GM12878 (cell line): Measurements from ENCODE around the gene UNCX. TPM values are rescaled to one million over a fixed set of nuclear protein-coding genes. Genes with fewer than 3 reads are reported as not detected.
"Not testable (repeated sequence)": the region's sequence is repeated elsewhere in the genome, so short reads cannot be mapped to it uniquely, and the experiment has no call there.

Source experiments
- ATAC-seq: fragments of 200-7000 bp; cut with Tn5 transposase; 3 replicates; pipeline ENCODE4 v1.9.1; 2020; ENCODE audit warnings: mild to moderate bottlenecking, moderate library complexity
- BruUV-seq: library from RNA; stranded (reverse); fragments of 400-500 nt; replicated peaks from 2 replicates; lab custom pipeline; 2021; lab: Mats Ljungman, UMichigan
- CTCF ChIA-PET: fragments of 300-600 bp; sonication (Branson Sonifier 250); formaldehyde crosslinking; extraction: SDS; loops from one replicate; lab custom pipeline; 2021; ENCODE audit warnings: inconsistent platforms; lab: Yijun Ruan, JAX
- POLR2A ChIA-PET: fragments of 350-600 bp; formaldehyde crosslinking; extraction: SDS; loops from one replicate; lab custom pipeline; 2021; ENCODE audit warnings: inconsistent platforms; lab: Charles Lee
- RAD21 ChIA-PET: fragments of 300-600 bp; sonication (Branson Sonifier 250); formaldehyde crosslinking; loops from one replicate; lab custom pipeline; 2023; ENCODE audit warnings: antibody characterized with exemption; ENCODE audit not compliant: unreplicated experiment; lab: Charles Lee
- SMC1A ChIA-PET: fragments of 300-600 bp; sonication (Branson Sonifier 250); formaldehyde crosslinking; loops from one replicate; lab custom pipeline; 2023; ENCODE audit not compliant: unreplicated experiment, uncharacterized antibody; lab: Charles Lee
- DNase-seq: peaks from one replicate; pipeline ENCODE4 v3.0.0-alpha.2; 2011; ENCODE audit warnings: low read depth, low spot score
- FAIRE-seq: peaks from 3 replicates; lab custom pipeline; 2011; peaks lifted over from hg19 to GRCh38; lab: Jason Lieb, UNC
- H2AFZ ChIP-seq: 2 replicates; pipeline ENCODE4 v1.6.0; 2011; ENCODE audit warnings: low read depth, low read length, control low read depth; ENCODE audit not compliant: control insufficient read depth
- H3K27ac ChIP-seq: 2 replicates; pipeline ENCODE4 v1.5.1; 2011; ENCODE audit warnings: control low read depth; ENCODE audit not compliant: control insufficient read depth, insufficient read depth
- H3K27me3 ChIP-seq, 2 experiments: replicated peaks in 1 of 2; 2 replicates each; pipeline versions ENCODE4 v1.6.0 to v1.6.1; 2011; ENCODE audit warnings: low read length in 1 of 2; ENCODE audit not compliant: control insufficient read depth in 2 of 2, insufficient read depth in 2 of 2
- H3K36me3 ChIP-seq, 2 experiments: 2 replicates each; pipeline ENCODE4 v1.5.1; 2011; ENCODE audit warnings: low read length in 1 of 2; ENCODE audit not compliant: control insufficient read depth in 2 of 2, insufficient read depth in 2 of 2
- H3K4me1 ChIP-seq: 2 replicates; pipeline ENCODE4 v1.6.1; 2011; ENCODE audit warnings: mild to moderate bottlenecking, low read length, moderate library complexity, mixed read lengths; ENCODE audit not compliant: control insufficient read depth, insufficient read depth
- H3K4me2 ChIP-seq: 2 replicates; pipeline ENCODE4 v1.6.0; 2011; ENCODE audit warnings: control low read depth; ENCODE audit not compliant: control insufficient read depth, insufficient read depth
- H3K4me3 ChIP-seq: fragments of 200-600 bp; sonication (generic); 2 replicates; pipeline ENCODE4 v1.5.1; 2016
- H3K79me2 ChIP-seq: 2 replicates; pipeline ENCODE4 v1.6.0; 2011; ENCODE audit warnings: low read length; ENCODE audit not compliant: control insufficient read depth, insufficient read depth
- H3K9ac ChIP-seq: 2 replicates; pipeline ENCODE4 v1.8.0; 2011; ENCODE audit warnings: low read length, control low read depth, mixed read lengths; ENCODE audit not compliant: control insufficient read depth, insufficient read depth
- H3K9me3 ChIP-seq: replicated peaks from 3 replicates; pipeline ENCODE4 v1.5.1; 2011; ENCODE audit warnings: mild to moderate bottlenecking, low read length; ENCODE audit not compliant: control insufficient read depth, insufficient read depth
- H4K20me1 ChIP-seq: 2 replicates; pipeline ENCODE4 v1.6.0; 2011; ENCODE audit not compliant: control insufficient read depth, insufficient read depth
- CTCF ChIP-seq, 3 experiments: IDR thresholded peaks in 2 of 3; conservative IDR thresholded peaks in 1 of 3; 2 replicates each; pipeline ENCODE4 v1.5.1; 2011; ENCODE audit warnings: low read depth in 3 of 3, low read length in 3 of 3, mild to moderate bottlenecking in 3 of 3, control low read depth in 2 of 3, moderate library complexity in 2 of 3, inconsistent platforms in 1 of 3, mixed read lengths in 1 of 3; ENCODE audit not compliant: control insufficient read depth in 2 of 3, insufficient read depth in 1 of 3; ENCODE audit errors: extremely low read depth in 1 of 3
- TCF3 ChIP-seq: IDR thresholded peaks from 2 replicates; pipeline ENCODE4 v1.6.1; 2012; ENCODE audit warnings: low read depth, mild to moderate bottlenecking, low read length, borderline replicate concordance; ENCODE audit not compliant: insufficient read depth
- WGBS: methylation state at CpG from one replicate; pipeline ENCODE4 v1.1.6; 2016; ENCODE audit warnings: low lambda C conversion rate; ENCODE audit not compliant: insufficient replicate concordance, insufficient coverage; ENCODE audit errors: missing lambda C conversion rate; 5-methylcytosine and 5-hydroxymethylcytosine counted together
- in situ Hi-C: fragments of 300-500 bp; cut with MboI; formaldehyde crosslinking; loops from 9 replicates; pipeline ENCODE4 v1.14.3; 2018; ENCODE audit warnings: mixed read lengths
- intact Hi-C: fragments of 100-400 bp; cut with micrococcal nuclease; formaldehyde crosslinking; loops from one replicate; pipeline ENCODE4 v1.14.2; 2022; ENCODE audit not compliant: unreplicated experiment
- polyA plus RNA-seq, 11 experiments: library from polyadenylated mRNA; depleted of rRNA in 4 of 11; unstranded in 6 of 11; stranded (reverse) in 5 of 11; fragments of >200 nt; fragmentation: Nextera tagmentation in 4 of 11; fragmentation: Illumina TruSeq in 1 of 11; extraction: Ambion mirVana in 4 of 11; extraction: Trizol in 1 of 11; gene quantifications; 1 replicate in 1 of 11; 2 replicates in 10 of 11; pipeline versions ENCODE4 v1.2.1 to v1.2.3, GENCODE V29; 2011 to 2016; ENCODE audit warnings: inconsistent platforms in 2 of 11, missing spikeins in 2 of 11, low read depth in 1 of 11
- total RNA-seq, 4 experiments: library from RNA; depleted of rRNA in 3 of 4; stranded (reverse); fragments of >200 nt in 3 of 4; fragmentation: Illumina TruSeq in 1 of 4; extraction: Trizol in 1 of 4; gene quantifications; 2 replicates each; pipeline versions ENCODE4 v1.2.1 to v1.2.3, GENCODE V29; 2013 to 2021

UNCX gene
- total and polyA plus RNA-seq, 10 of the 15 experiments (the other 5 are each of a cell fraction or from before 2014, with no cell fraction given), result not detected

- H3K9ac ChIP-seq, result no peak overlapping the region
- TF ChIP-seq TCF3, result no peak
- TF ChIP-seq CTCF (IDR thresholded peaks at IDR 0.05 in 2 of 3, conservative IDR thresholded peaks at IDR 0.05 in 1 of 3; ENCODE audit: control insufficient read depth in 2 of 3, extremely low read depth in 1 of 3, insufficient read depth in 1 of 3, low read depth in 3 of 3, low read length in 3 of 3), result peak in 1 of 3 experiments; percentile 29; a peak in 2 of 6 replicates
- no peaks in the 10 kb centered on the region for H4K20me1 ChIP-seq
- FAIRE-seq (no peak), DNase-seq (no peak), ATAC-seq (peak; percentile 74)
- H3K9me3 ChIP-seq, result no peaks in the 10 kb centered on the region
- CTCF ChIA-PET, result interaction anchor here (1.0 to 2.7 kb wide), 4 partner anchors 11 to 280 kb away, joined by 3 to 13 read pairs (median 4); no protein-coding TSS in a partner anchor
- no peaks in the 10 kb centered on the region for H3K79me2 ChIP-seq
- H3K4me2 ChIP-seq, result no peak overlapping the region
- intact Hi-C loops, result no loop called here
- no peak overlapping the region for H3K4me3 ChIP-seq
- 45% methylated on average over 32 of the region's 36 CpGs for WGBS
- no TSS peak for BruUV-seq
- H3K27ac ChIP-seq, result no peak overlapping the region
- RAD21 ChIA-PET, result interaction anchor here (1.0 to 1.1 kb wide), 2 partner anchors 11 to 238 kb away, joined by 3 read pairs; no protein-coding TSS in a partner anchor
- no peaks in the 10 kb centered on the region; a peak in 1 of 4 replicates for H3K27me3 ChIP-seq
- H2AFZ ChIP-seq, result no peak overlapping the region
- POLR2A ChIA-PET, result no interaction called here
- no peaks in the 10 kb centered on the region for H3K36me3 ChIP-seq
- in situ Hi-C loops, result no loop called here
- H3K4me1 ChIP-seq, result no peaks in the 10 kb centered on the region
- SMC1A ChIA-PET, result no interaction called here
Observed at GRCh38 chr7:1193593-1194424, 38.9 kb upstream of the UNCX start.

GRCh38 chr7:1196441-1196840 lies 36.2 kb upstream of the UNCX start:
- CTCF ChIA-PET, H3K79me2 ChIP-seq, ATAC-seq, H3K4me3 ChIP-seq, H3K36me3 ChIP-seq, SMC1A ChIA-PET, BruUV-seq, intact Hi-C loops, H3K27me3 ChIP-seq, H3K4me1 ChIP-seq, FAIRE-seq, H3K27ac ChIP-seq, H3K9me3 ChIP-seq, DNase-seq, POLR2A ChIA-PET, H3K4me2 ChIP-seq, in situ Hi-C loops, H2AFZ ChIP-seq, RAD21 ChIA-PET, H3K9ac ChIP-seq, H4K20me1 ChIP-seq: not testable (repeated sequence)
- no CpG with 5 or more reads among the region's 4 CpGs for WGBS
